Left kidney (tissue), 2 donors: ENCODE data around the gene TMEM209. TPM values are rescaled to one million over a fixed set of nuclear protein-coding genes. Genes with fewer than 3 reads are reported as not detected.

Experiments used
- DNase-seq: peaks from one replicate; pipeline ENCODE4 v3.0.0-alpha.2; 2013
- polyA plus RNA-seq: library from polyadenylated mRNA; unstranded; fragments of 120-200 nt; gene quantifications from one replicate; pipeline ENCODE4 v1.2.1, GENCODE V29; 2013; ENCODE audit not compliant: insufficient read length

TMEM209 gene
- polyA plus RNA-seq, 1 donor = 32.2 TPM

DNA sequence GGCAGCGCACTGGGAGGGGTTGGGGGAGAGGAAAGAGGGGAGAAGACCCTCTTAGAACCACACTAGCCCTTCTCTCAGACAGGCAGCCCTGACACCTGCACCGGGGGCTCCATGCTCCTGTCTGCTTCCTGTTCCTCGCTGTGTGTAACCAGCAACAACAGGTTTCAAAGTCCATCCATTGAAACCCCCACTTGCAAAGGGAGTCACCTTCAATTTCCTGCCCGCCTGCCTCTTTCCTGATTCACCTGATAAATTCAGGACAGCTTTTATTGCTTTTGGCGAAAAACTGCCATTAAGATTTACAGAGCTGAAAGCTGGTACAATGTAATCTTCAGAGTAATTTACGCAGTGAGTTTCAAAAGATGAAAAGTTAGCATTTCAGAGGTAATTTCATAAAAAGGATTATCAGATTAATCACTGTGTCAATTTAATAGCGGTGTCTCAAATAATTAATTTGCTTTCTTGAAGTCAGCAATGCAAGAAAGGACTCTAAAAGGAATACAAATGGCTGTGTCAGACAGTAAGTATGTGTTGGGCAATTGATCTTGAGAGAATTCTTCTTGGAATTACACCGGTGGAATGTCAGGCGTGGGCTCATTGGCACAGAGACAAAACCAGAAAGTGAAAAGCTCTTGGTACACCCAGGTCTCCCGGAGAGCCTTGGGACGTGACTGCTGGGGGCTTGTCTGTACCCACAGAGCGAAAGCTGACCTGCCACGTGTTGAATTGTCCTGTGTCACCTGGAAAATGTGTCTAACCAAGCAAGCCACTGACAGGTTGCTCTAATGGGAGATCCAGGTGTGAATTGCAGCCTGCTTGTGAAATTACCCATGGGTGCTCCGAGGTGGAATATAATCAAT lies 60.7 kb downstream of the TMEM209 start:
- peak; percentile 76 for DNase-seq

DNA sequence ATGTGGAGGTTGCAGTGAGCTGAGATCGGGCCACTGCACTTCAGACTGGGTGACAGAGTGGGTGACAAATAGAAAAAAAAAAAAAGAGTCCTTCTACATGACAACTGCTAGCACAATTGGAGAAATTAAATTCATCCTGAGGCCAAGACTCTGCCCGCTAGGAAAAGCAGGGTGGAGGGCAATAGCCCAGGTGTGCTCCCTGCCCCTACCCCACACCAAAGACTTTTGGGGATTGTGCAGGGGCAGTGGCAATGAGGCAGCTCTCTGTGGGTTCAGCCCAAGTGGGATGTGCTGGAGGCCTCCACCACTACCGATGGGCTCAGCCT lies 61.3 kb downstream of the TMEM209 start:
- no peak for DNase-seq

DNA sequence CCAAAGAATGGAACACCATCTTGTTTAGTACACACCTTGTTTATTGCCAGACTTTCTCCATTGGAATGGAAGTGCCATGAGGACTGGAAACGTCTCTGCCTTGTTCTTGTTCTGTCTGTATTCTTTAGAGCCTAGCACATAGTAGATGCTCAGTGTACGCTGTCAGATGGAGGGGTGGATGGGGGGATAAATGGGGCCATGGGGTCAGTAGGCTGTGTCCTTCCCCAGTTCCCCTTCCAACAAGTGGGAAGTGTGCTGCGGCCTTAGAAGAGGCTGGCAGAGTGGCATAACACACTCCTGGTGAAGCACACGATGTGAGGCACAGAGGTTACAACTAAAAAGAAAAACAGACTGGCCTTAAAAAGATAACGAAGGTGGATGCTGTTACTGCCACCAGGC lies 61.9 kb downstream of the TMEM209 start:
- DNase-seq = no peak

DNA sequence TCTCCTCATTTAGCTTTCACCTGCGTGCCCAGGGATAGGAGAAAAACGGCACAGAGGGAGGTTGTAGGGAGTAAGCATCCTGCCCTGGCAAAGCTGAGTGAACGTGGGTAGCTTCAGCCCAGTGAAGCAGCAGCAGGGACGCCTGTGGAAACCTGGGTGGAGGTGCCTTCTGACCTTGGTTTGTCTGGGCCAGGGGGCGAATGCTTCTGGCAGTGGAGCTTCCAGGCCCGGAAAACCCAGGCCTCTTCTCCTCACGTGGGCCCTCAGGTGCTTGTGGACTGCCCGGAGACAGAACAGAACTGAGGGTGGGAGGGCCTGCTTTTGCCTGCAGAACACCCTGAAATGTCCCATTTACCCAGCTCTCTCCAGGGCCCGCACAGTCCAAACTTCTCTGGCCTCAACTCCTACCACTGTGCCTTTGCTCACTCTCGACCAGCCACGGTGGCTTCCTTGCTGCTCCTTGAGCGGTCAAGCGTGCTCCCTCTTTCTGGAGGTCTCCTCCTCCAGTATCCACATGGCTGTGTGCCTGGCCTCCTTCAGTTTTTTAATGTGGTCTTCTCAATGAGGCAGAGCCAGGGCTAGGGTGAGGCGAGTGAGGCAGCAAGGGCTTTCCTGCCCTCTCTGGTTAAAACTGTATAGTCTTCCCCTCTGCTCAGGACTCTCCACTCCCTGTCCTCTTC lies 62.4 kb downstream of the TMEM209 start:
- DNase-seq = no peak

DNA sequence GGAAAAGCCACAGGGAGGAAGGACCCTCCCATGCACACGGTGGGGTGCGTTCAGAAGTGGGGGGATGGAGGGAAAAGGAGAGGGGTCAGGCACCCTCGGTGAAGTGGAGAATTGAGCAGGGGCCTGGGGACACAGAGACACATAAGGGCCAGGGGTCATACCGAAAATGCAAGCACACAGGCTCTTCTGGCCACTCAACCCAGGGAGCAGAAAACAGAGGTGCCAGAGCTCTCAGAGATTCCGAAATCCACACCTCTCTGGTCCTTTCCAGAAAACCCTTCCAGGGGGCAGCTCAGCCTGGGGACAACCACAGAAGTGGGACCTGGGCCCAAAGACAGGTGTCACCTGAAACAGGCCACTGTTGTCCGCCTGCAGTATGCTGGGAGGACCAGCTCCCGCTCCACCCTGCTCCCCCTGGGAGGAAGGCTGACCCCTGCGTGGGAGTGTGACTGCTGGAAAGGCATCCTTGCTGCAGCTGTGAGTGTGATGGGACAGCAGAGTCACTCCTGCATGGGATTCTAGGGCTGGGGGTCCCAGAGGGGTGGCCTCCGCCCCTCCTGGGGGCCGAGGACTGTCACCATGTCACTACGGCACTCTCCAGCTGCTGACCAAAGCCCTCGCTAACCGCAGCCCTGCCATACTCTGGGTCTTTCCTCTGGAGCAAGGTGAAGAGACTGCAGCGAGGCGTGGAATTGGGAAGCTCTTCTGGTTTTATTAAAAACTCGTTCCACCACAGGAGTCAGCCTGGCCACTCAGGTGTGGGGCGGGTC lies 63.1 kb downstream of the TMEM209 start:
- peak; percentile 73 for DNase-seq

DNA sequence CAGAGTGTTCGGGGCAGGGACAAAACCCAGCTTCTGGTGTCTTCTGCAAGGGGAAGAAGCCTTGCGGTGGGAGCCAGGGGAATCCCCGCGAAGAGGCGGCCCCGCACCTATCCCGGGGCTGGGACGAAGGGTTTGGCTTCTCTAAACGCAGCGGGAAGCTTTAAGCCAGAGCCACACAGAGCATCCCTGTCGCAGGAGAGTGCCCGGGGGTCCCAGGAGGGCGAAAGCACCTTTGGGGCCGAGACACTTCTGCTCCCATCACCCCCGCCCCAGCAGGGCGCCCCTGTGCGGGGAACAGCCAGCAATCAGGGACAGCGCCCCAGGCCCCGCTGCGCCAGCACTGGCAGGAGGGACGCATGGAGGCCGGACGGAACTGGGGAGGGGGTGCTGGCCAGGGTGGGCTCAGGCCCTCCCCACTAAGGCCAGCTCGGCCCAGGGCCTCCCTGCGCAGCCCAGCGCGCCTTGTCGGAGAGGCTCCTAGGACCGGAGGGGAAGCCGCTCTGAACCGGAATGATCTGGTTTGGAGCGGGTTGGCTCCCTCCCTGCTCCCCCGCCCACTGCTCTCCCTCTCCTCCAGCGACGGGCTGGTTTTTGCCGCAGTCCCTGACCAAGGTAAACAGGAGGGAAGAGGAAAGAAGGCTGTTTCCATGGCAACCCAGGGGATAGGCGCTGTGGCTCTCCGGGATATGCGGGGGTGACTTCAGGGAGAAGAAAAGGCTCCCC lies 63.9 kb downstream of the TMEM209 start:
- peak; percentile 96 for DNase-seq

DNA sequence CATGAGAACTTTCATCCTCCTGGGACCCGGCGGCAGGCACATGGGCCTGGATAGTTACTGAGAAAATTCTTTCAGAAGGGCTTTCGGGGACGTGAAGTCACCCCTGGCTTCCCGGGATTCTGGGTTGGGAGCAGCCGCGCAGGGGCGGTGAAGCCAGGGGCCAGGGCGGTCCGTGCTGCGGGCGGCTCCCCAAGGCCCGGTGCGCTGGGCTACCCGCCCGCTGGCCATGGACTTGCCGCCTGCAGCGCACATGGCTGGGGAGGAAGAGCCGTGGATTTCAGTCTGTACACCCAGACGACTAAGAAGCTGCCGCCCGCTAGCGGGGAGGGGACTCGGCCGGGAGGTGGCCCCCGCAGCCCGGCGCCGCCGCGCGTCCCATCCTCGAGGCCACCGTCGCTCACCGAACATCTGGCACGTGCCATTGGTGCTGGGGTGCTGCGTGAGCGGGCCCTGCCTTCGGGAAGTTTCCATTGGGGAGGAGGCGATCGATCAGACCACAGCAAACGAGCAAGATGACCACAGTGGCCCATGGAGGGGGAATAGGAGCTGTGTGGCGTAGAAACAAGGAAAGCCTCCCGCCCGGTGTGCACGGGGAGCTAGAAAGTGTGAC lies 64.5 kb downstream of the TMEM209 start:
- DNase-seq = no peak

DNA sequence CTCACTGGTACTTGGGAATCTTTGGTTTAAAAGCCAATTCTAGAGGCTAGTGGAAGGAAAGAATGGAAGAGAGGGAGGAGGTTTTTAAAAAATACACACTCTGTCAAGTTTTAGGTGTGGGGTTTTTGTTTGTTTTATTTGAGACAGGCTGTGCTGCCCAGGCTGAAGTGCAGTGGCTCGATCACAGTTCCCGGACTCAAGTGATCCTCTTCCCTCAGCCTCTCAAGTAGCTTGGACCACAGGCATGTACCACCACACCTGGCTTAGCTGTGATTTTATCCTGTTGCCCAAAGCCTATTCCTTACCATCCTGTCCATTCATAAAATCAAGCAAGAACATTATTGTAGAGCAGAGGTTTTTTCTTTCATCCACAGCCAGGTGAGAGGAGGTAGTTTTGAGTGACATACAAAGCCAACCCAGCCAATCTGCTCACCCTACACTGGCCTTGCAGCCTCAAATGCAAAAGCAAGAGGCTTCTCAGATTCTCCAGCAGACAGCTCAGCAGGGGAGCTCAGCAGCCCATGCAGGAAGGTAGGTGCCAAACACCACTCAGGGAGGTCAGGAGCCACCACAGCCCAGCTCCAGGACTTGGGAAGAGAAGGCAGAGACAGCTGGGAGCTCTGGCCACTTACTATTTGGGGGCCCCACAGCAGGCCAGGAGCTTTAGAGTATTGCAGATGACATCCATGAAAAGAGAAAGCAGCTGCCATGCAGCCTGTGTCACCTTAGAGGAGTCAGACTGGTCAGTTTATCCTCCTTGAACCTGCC lies 65.8 kb downstream of the TMEM209 start:
- DNase-seq = no peak

DNA sequence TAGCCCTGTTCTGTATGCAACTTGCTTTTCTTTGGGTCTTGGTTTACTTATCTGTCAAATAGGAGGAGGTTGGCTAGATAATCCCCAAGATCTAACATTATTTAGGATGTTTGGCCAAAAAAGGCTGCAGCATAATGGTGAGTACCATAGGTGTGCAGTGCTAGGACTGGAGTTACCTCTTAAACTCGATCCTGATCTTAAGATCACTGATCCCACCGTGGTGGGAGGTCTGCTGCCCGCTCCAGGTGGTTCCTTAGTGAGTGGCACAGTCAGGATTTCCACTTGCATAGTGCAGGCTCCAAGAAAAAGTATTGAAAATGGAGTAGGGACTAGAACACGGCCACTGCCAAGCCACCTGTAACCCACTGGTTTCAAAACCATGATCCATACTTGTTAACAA lies 68.0 kb downstream of the TMEM209 start:
- DNase-seq = no peak

DNA sequence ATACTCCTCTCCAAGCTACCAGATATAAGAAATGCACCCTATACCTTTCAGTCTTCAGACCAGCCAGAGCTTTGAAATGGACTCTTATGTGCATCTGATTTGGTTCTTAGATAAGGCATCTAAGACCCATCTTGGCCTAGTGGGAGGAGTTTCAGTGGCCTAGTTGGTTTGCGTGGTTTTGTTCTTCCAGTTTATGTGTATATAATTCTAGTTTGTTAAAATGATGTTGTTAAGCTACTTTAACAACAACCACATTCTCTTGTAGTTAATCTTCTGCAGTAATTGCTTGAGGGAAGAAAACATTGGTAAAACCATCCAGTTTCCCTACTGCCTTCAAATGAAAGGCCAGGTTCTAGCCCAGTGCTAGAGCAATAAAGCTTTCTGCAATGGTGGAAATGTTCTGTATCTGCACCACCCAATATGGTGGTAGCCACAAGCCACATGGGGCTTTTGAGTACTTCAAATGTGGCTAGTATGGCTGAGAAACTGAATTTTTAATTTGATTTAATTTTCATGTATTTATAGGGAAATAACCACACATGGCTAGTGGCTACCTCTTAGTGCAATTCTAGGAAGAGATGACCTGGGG lies 68.5 kb downstream of the TMEM209 start:
- DNase-seq = no peak

DNA sequence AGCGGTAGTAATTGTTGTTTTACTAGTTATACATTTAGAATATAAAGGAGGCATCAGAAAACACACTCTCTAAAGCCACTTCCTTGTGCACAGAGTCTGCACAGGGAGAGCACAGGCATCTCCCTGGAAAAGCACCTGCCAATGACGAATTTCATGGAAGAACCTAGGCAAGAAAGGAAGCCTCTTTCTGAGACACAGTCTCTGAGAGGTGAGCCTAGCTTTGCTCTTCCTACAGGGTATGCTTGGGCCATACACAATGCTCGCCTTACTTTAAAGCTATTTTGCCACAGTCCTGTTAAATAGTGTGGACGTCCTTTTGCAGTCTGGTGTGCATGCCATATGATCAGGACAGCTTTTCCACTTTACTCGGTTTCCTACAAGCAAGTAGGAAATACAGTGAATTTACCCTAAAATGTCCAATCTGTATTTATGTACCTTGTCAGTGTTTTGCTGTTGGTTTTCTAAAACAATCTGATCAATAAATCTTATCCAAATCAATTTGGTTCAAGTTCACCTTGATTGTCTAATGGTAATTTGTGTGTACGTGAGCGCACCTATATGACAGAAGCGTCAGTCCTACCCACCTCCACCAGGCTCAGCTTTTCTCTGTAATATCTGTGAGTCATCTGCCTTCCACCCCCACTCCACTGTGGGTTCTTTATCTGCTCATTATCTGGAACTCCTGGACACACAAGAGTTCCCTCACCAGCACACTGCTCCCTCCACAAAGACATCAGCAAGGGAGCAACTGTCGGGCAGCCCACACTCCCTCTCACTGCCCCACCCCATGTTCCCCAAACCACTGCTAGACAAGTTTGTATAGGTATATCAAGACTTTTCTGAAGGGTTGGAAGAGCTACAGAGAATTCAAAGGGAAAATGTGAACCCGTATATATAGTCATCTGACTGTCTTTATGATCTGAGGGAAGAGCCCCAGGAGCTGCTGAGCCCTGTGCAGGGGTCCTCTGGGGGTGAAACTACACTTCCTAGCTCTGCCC lies 69.7 kb downstream of the TMEM209 start:
- DNase-seq = no peak

DNA sequence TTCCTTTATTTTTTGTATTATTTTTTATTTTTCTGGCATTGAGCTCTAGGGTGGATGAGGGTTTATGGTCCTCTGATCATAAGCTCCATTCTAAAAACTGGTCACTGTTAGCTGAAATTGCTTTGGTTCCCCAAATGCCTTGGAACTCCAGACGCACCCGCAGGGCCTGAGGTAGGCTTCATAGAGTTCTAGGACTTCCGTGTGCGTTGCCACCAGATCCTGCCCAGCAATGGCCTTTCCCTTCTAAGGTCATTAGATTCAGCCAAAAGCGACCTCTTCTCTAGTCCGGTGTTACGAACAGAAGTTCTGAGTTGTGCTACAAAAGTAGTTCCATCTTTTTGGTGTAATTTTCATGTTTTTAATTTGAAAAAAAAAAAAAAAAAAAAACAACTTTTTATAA lies 70.5 kb downstream of the TMEM209 start:
- DNase-seq = no peak

DNA sequence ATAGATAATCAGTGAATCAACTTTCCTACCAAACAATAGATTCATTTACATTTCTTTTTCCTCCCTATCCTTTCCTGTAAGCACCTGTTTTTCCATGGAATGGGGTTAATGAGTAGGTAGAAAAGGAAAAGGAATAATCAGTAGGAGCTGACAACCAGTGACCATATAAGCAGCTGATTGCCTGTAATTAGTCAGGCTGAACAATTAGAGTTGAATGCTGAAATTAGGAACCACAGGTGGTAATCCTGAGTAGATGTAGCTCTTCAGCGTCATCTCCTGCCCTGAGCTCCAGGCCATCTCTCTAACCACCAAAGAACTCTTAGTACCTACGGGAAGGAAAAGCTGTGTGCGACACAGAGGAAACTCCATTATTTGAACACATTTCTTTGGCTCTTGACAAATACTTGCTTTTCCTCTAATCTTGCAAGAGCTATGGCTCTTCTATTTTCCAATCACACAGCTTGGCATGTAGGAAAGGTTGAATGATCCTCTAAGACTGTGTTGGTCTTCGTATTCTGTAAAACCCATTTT lies 71.0 kb downstream of the TMEM209 start:
- DNase-seq = no peak

DNA sequence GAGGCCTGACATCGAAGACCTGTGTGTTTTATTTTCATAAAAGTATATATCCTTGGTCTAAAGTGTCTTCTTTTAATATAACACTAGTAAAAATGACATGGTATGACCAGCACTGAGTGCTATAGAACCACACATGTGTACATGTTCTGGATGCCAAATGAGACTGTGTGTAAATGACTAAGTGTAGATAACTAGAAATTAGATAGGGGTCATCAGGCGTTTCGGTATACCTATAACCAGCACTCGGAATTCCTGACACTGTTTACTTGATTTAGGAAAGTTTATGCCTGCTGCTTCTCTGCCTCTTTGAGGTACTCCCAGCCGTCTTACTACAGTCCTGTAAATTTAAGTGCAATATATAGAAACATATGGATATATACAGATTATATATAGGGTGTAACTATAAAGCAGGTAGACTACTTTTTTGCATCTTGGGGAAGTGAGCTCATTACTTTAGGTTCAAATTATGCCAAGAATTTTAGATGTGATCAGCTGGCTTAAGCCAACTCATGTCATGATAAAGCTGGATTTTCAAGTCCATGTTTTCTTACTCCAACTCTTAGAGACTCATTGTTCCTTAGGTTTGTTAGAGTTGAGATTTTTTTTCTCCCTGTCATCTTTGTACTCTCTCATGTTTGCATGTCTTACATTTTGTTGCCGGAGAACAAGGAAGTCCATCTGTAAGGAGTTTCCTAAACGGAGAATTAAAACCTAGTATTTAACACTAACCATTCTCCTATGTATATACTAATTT lies 72.0 kb downstream of the TMEM209 start:
- DNase-seq = no peak

DNA sequence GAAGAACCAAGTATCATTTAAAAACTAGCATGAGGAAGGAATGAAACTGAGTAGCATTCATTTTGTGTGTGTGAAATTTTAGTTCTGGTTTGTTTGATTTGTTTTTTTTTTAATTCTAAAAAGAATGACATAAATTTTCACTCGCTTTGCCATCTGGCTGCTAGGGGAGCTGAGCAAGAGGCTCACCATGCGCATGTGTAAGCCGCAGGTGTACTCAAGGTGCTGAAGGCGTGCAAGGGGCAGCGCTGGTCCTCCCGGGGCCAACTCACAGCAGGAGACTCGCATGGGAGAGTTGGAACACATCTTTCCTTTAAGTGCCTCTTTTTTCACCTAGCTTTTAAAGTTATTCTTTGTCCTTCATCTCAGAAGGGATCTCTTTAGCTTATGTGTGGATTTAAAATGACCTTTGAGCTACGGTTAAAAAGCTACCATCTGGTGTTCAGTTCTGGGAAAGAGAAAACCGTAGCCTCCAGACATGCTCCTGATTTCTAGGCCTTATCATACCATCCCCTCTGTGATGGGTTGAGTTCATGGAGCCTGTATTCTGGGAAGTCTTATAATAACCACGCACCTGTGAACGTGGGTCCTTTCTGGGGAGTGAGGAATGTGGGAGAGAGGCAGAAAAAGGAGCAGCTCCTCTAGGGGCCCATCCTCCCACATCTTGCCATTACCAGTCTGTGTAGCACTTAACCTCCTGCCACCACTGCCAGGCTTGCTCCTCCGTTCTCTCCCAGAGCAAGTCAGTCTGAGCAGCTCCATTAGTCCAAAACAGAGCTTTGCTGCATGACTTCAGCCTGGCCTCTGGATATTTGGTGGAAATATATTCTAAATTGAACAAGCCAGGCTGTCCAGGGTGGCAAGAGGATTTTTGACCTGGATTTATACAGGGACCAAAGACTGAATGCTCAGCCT lies 73.0 kb downstream of the TMEM209 start:
- DNase-seq = no peak

DNA sequence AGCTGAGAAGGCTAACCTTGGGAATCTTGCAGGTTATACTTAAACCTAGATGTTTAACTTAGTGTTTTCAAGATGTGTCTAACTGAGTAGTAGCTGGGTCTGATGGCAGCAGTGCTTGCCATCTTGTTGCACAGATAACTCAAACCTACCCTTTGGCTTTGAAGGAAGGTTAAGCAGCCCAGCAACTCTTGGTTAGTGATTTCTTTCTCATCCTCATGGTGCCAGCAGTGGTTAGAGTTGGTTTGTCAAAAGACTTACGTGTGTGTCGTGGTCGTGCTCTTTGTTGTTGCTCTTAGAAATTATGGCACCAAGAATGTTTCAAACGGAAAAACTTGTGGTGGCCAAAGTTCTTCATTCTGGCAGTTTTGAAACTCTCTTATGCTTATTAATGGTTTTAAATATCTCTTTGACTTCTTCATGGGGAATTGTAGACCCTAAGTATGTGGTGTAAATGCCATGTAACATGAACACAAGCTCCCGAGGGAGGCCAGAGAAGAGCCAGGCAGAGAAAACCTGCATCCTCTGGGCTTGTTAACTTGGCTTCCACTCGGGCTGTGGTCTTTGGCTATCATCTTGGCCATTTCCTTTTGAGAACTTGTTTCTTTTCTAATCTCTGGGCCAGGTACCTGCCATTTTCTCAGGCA lies 73.9 kb downstream of the TMEM209 start:
- no peak for DNase-seq

DNA sequence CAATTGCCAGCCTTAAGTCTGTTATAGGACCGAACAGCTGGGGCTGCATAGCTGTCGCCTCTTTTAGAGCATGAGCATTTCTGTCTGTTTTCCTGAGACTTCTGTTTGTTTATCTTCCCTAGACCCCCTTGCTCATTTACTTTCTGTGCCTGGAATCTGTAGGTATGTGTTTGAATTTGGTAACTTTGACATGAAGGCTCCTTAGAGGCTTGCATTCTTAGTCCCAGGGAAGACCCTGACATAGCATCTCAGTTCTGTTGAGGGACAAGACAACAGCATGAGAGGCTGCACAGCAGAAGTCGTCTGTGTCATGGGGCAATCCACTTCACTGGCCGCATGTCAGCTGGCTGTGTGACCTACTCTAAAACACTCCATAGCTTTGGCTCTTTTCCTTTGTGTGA lies 76.2 kb downstream of the TMEM209 start:
- no peak for DNase-seq
